ENCODE results near the gene MARK4.

- TF ChIP-seq POLR2A (IDR thresholded peaks at IDR 0.05): no peak
- TF ChIP-seq, protein P1, sequence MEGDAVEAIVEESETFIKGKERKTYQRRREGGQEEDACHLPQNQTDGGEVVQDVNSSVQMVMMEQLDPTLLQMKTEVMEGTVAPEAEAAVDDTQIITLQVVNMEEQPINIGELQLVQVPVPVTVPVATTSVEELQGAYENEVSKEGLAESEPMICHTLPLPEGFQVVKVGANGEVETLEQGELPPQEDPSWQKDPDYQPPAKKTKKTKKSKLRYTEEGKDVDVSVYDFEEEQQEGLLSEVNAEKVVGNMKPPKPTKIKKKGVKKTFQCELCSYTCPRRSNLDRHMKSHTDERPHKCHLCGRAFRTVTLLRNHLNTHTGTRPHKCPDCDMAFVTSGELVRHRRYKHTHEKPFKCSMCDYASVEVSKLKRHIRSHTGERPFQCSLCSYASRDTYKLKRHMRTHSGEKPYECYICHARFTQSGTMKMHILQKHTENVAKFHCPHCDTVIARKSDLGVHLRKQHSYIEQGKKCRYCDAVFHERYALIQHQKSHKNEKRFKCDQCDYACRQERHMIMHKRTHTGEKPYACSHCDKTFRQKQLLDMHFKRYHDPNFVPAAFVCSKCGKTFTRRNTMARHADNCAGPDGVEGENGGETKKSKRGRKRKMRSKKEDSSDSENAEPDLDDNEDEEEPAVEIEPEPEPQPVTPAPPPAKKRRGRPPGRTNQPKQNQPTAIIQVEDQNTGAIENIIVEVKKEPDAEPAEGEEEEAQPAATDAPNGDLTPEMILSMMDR (IDR thresholded peaks at IDR 0.05): no peak
Measured at GRCh38 chr19:45234089-45234869, 16.8 kb upstream of the MARK4 start.

Data from esophagus squamous epithelium (tissue), 4 donors.